Lower leg skin (tissue), 4 donors: ENCODE data around the gene USP7. TPM values are rescaled to one million over a fixed set of nuclear protein-coding genes. Genes with fewer than 3 reads are reported as not detected.

ENCODE experiments used
- DNase-seq, 2 donors: peaks; one replicate each; pipeline ENCODE4 v3.0.0-alpha.2; 2019; ENCODE audit warnings: low spot score in 2 of 2
- H3K4me3 ChIP-seq: fragments of 200-600 bp; sonication (generic); 2 replicates; pipeline ENCODE4 v1.5.1; 2017; ENCODE audit warnings: mild to moderate bottlenecking, low read depth; ENCODE audit not compliant: poor library complexity, severe bottlenecking
- POLR2A ChIP-seq, 2 donors: fragments of 450-650 bp; IDR thresholded peaks; one replicate each; pipeline ENCODE4 v1.6.1; 2016 to 2017; ENCODE audit warnings: antibody characterized with exemption in 2 of 2, mild to moderate bottlenecking in 1 of 2, moderate library complexity in 1 of 2
- WGBS, 2 donors: methylation state at CpG; one replicate each; pipeline ENCODE4 v1.1.5; 2018; 5-methylcytosine and 5-hydroxymethylcytosine counted together
- intact Hi-C: fragments of 100-400 bp; cut with DNase I; formaldehyde crosslinking; loops from one replicate; pipeline ENCODE4 v1.15.0; 2023; ENCODE audit warnings: low total_unique reads
- total RNA-seq, 4 donors: library from RNA; depleted of rRNA; stranded (reverse); fragments of >200 nt; gene quantifications; one replicate each; pipeline ENCODE4 v1.1.0, GENCODE V29; 2016
- TF ChIP-seq, protein P1 (sequence below), 3 donors: fragments of 450-650 bp; IDR thresholded peaks; one replicate each; pipeline ENCODE4 v1.5.1; 2016; ENCODE audit warnings: antibody characterized with exemption in 3 of 3, mild to moderate bottlenecking in 3 of 3, moderate library complexity in 2 of 3

USP7 gene
- total RNA-seq, 4 donors from 2014 or later = 80.3 to 105 (median 91.8) TPM

DNA sequence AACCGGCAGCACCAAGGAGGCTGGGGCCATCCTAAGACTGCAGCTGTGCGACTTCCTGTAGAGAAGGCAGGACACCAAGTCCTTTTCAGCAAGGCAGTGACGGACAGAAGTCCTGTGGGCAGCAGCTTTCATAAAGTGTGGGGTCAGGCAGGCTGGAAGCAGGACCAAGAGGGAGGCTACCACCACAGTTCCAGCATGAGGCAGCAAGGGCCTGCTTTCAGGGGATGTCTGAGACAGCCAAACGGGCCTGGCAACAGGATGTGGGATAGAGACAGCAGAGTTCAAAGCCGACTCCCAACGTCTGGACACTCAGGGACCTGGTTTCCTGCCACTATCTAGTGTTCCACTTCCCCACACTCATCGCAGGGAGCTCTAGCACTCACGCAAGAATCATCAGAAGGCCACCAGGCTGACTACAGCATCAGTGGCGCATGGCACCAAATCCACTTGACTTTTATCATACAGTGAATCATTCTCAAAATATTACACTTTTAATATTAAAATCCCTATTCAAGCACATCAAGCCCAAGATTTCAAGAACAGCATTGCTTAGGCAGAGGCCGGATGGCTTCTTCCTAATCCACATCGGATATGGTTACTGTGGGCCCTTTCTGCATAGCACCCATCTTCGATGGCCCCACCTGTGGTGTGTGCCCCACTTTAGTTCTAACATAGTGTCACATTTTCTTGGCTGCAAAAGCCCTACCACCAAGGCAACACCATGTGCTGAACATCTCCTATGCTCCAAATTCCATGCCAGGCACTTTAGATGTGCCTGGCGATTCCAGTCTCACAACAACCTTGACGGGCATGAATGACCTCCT lies 5.2 kb downstream of the USP7 start:
- TF ChIP-seq POLR2A (IDR thresholded peaks at IDR 0.05) = no peak
- TF ChIP-seq, protein P1, sequence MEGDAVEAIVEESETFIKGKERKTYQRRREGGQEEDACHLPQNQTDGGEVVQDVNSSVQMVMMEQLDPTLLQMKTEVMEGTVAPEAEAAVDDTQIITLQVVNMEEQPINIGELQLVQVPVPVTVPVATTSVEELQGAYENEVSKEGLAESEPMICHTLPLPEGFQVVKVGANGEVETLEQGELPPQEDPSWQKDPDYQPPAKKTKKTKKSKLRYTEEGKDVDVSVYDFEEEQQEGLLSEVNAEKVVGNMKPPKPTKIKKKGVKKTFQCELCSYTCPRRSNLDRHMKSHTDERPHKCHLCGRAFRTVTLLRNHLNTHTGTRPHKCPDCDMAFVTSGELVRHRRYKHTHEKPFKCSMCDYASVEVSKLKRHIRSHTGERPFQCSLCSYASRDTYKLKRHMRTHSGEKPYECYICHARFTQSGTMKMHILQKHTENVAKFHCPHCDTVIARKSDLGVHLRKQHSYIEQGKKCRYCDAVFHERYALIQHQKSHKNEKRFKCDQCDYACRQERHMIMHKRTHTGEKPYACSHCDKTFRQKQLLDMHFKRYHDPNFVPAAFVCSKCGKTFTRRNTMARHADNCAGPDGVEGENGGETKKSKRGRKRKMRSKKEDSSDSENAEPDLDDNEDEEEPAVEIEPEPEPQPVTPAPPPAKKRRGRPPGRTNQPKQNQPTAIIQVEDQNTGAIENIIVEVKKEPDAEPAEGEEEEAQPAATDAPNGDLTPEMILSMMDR (IDR thresholded peaks at IDR 0.05) = no peak
- intact Hi-C loops = no loop called here
- 49 to 59% methylated on average over 13 to 14 of the region's 14 CpGs for WGBS, 2 donors
- no peak for DNase-seq
- H3K4me3 ChIP-seq = no peak overlapping the region

DNA sequence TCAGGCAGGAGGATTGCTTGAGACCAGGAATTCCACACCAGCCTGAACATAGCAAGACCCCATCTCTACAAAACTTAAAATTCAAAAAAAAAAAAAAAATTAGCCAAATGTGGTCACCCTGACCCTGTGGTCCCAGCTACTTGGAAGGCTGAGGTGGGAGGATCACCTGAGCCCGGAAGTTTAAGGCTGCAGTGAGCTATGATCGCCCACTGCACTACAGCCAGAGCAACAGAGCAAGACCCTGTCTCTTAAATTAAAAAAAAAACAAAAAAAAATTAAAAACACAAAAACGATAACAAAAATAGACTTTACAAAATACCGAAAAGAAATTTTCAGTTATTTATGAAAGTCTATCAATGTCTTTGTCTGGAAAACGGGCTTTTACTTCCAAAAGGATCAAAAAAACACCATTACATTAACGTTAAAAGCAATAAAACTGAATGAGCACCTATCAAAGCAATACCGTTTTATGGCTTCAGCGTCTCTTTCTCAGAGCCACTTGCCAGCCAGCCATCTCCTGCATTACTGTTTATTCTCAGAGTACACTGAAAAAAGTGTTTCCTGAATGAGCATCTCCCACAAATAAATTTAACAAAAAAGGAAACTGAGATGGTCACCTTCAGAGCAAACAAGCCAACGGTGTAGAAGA lies 6.1 kb downstream of the USP7 start:
- intact Hi-C loops = no loop called here
- no peak for TF ChIP-seq POLR2A (IDR thresholded peaks at IDR 0.05)
- TF ChIP-seq, protein P1 (IDR thresholded peaks at IDR 0.05) = no peak
- no peak overlapping the region for H3K4me3 ChIP-seq

DNA sequence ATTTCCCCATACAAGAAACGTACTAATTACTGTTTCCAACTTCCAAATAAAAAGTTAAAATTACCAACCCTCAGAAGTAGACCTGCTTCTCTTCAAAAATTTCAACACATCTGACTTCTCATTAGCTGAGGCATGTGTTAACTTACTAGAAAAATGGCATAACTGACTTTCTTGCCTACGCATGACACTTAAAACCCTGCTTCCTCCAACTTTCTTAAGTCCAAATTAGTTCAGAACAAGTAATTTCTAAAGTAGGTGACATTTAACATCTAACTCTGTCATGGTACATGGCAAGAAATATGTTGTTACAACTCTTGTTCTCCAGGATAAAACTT lies 6.7 kb downstream of the USP7 start:
- intact Hi-C loops = no loop called here
- no peak for TF ChIP-seq POLR2A (IDR thresholded peaks at IDR 0.05)
- TF ChIP-seq, protein P1 (IDR thresholded peaks at IDR 0.05) = no peak
- H3K4me3 ChIP-seq = no peak overlapping the region
- WGBS, 2 donors = 44 to 47% methylated on average over 2 of the region's 2 CpGs
- DNase-seq = no peak

More for the DNA sequence above, 6.1 kb downstream of the USP7 start:
- 74 to 81% methylated on average over 9 of the region's 9 CpGs for WGBS, 2 donors
- no peak for DNase-seq

DNA sequence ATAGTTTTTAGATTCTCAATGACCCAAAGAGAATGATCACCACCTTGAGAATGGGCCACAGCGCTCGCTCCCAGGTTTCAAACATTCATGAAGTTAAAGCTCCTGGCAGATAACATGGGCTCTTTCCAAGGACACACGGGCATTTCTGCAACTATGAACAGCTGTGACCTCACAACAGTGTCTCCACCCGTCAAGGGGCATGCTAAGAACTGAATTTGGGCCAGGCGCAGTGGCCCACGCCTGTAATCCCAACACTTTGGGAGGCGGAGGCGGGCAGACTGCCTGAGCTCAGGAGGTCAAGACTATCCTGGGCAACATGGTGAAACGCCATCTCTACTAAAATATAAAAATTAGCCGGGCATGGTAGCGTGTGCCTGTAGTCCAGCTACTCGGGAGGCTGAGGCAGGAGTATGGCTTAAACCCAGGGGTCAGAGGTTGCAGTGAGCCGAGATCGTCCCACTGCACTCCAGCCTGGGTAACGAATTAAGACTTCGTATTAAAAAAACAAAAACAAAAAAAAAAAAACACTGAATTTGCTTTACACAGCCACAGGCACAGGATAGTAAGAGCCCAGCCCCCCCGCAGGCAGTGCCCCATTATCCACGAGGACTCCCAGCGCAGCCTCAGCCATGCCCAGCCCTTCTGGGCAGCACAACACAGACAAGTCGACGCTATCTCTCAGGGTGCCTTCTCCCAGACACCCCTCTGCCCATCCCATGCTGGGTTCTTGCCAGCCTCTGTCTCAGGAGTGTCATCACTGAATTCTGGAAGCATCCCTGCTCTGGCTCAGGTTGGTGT lies 7.2 kb downstream of the USP7 start:
- intact Hi-C loops = no loop called here
- WGBS, 2 donors = 58 to 69% methylated on average over 21 of the region's 21 CpGs
- TF ChIP-seq, protein P1 (IDR thresholded peaks at IDR 0.05) = no peak
- TF ChIP-seq POLR2A (IDR thresholded peaks at IDR 0.05) = no peak
- H3K4me3 ChIP-seq = no peak overlapping the region
- DNase-seq = peak in 1 of 2 donors; percentile 87

DNA sequence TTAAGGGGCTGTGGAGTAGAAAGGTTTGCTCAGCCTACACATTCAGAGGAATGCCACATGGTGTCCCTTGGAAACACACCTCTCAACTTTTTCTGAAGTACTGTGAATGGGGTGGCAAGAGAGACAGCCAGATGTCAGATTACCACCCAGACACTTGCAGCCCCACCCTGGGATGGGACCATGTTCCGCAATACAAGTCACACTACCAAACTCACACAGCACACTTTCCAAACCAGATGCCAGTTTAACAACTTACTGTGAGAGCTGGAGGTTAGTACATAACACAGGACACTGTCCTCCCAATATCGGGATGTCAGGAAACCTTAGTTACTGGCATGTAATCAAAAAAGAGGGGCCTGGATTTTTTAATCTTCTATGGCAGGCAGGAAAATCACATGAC lies 7.9 kb downstream of the USP7 start:
- WGBS, 2 donors = 23 to 33% methylated on average over 2 of the region's 2 CpGs
- no peak overlapping the region for H3K4me3 ChIP-seq
- no peak for TF ChIP-seq POLR2A (IDR thresholded peaks at IDR 0.05)
- TF ChIP-seq, protein P1 (IDR thresholded peaks at IDR 0.05) = no peak
- intact Hi-C loops = no loop called here
- peak in 1 of 2 donors; percentile 38 for DNase-seq
